ENCODE data around the gene EFCAB5.
"Not testable (repeated sequence)": the region's sequence is repeated elsewhere in the genome, so short reads cannot be mapped to it uniquely, and the experiment has no call there.

GRCh38 chr17:29957488-29957887 is 16.1 kb downstream of the EFCAB5 start:
- TF ChIP-seq CTCF (IDR thresholded peaks at IDR 0.05 in 2 of 3, conservative IDR thresholded peaks at IDR 0.05 in 1 of 3; ENCODE audit: control insufficient read depth in 2 of 3, extremely low read depth in 1 of 3, insufficient read depth in 1 of 3, low read depth in 3 of 3, low read length in 3 of 3); POLR2A (IDR thresholded peaks at IDR 0.05; ENCODE audit: low read depth, low read length): not testable (repeated sequence)

All from GM12878 (cell line).